Gastrocnemius medialis (tissue), 4 donors: ENCODE data around the gene IDUA. TPM values are rescaled to one million over a fixed set of nuclear protein-coding genes. Genes with fewer than 3 reads are reported as not detected.

Source experiments
- ATAC-seq, 2 donors: fragments of 150-250 bp; one replicate each; pipeline ENCODE4 v1.9.1; 2016
- DNase-seq, 2 donors: peaks; one replicate each; pipeline ENCODE4 v3.0.0-alpha.2; 2019
- H3K27ac ChIP-seq, 4 donors: fragments of 200-600 bp; sonication (generic); 1 replicate in 1 of 4; 2 replicates in 3 of 4; pipeline ENCODE4 v1.5.1; 2016 to 2018; ENCODE audit warnings: mild to moderate bottlenecking in 2 of 4, moderate library complexity in 1 of 4
- H3K27me3 ChIP-seq, 3 donors: fragments of 200-600 bp; sonication (generic) in 2 of 3; 1 replicate in 1 of 3; 2 replicates in 2 of 3; pipeline versions ENCODE4 v1.5.1 to v1.6.0; 2016 to 2019; ENCODE audit warnings: mild to moderate bottlenecking in 1 of 3, moderate library complexity in 1 of 3
- H3K36me3 ChIP-seq, 2 donors: fragments of 200-600 bp; sonication (generic) in 1 of 2; one replicate each; pipeline ENCODE4 v1.5.1; 2017 to 2018
- H3K4me1 ChIP-seq, 2 donors: fragments of 200-600 bp; sonication (generic) in 1 of 2; one replicate each; pipeline ENCODE4 v1.5.1; 2016 to 2017; ENCODE audit warnings: mild to moderate bottlenecking in 2 of 2
- H3K4me3 ChIP-seq, 4 donors: fragments of 200-600 bp; sonication (generic) in 3 of 4; 1 replicate in 1 of 4; 2 replicates in 3 of 4; pipeline ENCODE4 v1.5.1; 2016 to 2019; ENCODE audit warnings: mild to moderate bottlenecking in 2 of 4
- H3K9me3 ChIP-seq, 3 donors: fragments of 200-600 bp; sonication (generic) in 2 of 3; 1 replicate in 1 of 3; 2 replicates in 2 of 3; pipeline ENCODE4 v1.5.1; 2016 to 2019
- POLR2A ChIP-seq, 2 donors: fragments of 450-650 bp; IDR thresholded peaks; one replicate each; pipeline ENCODE4 v1.6.1; 2017; ENCODE audit warnings: antibody characterized with exemption in 2 of 2, mild to moderate bottlenecking in 2 of 2, moderate library complexity in 2 of 2
- in situ Hi-C, 4 donors: fragments of 200-750 bp; cut with MboI; loops; one replicate each; pipeline versions ENCODE4 v1.15.0 to v1.8.0; 2017; ENCODE audit warnings: low sequenced_read_pairs in 4 of 4
- intact Hi-C: fragments of 100-400 bp; cut with DNase I; formaldehyde crosslinking; loops from one replicate; pipeline ENCODE4 v1.15.1; 2023; ENCODE audit warnings: low total_unique reads
- total RNA-seq, 4 donors: library from RNA; depleted of rRNA; stranded (reverse); fragments of >200 nt; gene quantifications; one replicate each; pipeline versions ENCODE4 v1.1.0 to v1.2.3, GENCODE V29; 2016
- TF ChIP-seq, protein P1 (sequence below), 5 experiments: fragments of 450-650 bp in 3 of 5; fragments of 200-600 bp in 2 of 5; sonication (generic) in 2 of 5; IDR thresholded peaks in 4 of 5; conservative IDR thresholded peaks in 1 of 5; 1 replicate in 4 of 5; 2 replicates in 1 of 5; pipeline ENCODE4 v1.5.1; 2016 to 2019; ENCODE audit warnings: antibody characterized with exemption in 5 of 5, mild to moderate bottlenecking in 3 of 5, moderate library complexity in 3 of 5

The IDUA gene
- total RNA-seq, 4 donors from 2014 or later, result 0.12 to 10.8 (median 2.4) TPM

DNA sequence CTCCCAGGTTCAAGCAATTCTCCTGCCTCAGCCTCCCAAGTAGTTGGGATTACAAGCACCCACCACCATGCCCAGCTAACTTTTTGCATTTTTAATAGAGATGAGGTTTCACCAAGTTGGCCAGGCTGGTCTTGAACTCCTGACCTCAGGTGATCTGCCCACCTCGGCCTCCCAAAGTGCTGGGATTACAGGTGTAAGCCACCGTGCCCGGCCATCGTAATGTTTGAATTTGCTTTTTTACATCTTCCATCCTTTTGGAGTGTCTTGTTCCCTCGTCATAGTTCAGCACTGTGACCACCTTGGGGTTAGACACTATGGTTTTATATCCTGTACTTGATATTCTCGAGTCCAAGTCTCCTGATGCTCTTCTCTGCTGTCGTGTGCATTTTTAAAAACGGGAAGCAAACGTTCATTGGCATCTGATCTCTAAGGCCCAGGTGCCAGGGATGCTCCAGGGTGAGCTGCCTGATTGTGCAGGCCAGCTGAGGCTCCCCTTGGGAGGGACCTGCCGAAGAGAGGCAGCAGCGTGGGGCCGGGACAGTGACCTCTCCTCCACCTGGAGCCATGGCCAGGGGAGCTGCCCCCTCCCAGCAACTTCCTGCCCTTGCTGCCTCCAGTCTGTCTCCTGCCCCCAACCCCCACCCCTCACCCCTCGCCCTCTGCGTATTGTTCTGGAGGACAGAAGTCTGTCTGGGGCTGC, 30.2 kb upstream of the IDUA start:
- TF ChIP-seq POLR2A (IDR thresholded peaks at IDR 0.05), result no peak
- TF ChIP-seq, protein P1, sequence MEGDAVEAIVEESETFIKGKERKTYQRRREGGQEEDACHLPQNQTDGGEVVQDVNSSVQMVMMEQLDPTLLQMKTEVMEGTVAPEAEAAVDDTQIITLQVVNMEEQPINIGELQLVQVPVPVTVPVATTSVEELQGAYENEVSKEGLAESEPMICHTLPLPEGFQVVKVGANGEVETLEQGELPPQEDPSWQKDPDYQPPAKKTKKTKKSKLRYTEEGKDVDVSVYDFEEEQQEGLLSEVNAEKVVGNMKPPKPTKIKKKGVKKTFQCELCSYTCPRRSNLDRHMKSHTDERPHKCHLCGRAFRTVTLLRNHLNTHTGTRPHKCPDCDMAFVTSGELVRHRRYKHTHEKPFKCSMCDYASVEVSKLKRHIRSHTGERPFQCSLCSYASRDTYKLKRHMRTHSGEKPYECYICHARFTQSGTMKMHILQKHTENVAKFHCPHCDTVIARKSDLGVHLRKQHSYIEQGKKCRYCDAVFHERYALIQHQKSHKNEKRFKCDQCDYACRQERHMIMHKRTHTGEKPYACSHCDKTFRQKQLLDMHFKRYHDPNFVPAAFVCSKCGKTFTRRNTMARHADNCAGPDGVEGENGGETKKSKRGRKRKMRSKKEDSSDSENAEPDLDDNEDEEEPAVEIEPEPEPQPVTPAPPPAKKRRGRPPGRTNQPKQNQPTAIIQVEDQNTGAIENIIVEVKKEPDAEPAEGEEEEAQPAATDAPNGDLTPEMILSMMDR (IDR thresholded peaks at IDR 0.05 in 4 of 5, conservative IDR thresholded peaks at IDR 0.05 in 1 of 5), result no peak
- DNase-seq (no peak), ATAC-seq (no peak)
- in situ Hi-C loops, result no loop called here
- H3K36me3 ChIP-seq, result peaks cover 0 to 13% of the 10 kb centered on the region in 2 donors
- no peaks in the 10 kb centered on the region for H3K27me3 ChIP-seq
- intact Hi-C loops, result no loop called here
- H3K4me3 ChIP-seq, result no peak overlapping the region
- no peaks in the 10 kb centered on the region for H3K9me3 ChIP-seq
- H3K4me1 ChIP-seq, result no peaks in the 10 kb centered on the region
- no peak overlapping the region for H3K27ac ChIP-seq

DNA sequence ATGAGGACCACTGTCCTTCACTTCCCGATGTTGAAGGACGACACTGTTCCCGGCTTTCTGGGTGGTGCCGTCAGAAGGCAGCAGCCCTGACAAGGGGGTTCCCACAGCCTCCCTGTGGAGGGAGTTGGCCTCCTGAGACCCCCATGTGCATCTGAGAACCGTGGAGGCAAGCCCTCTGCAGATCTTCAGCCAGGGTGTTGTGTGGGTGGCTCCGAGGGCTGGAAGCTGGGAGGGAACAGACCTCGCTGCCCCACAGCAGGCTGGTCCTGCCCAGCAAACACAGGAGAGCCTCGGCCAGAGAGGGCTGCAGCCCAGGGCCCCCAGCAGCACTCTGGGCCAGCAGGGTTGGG, 29.6 kb upstream of the IDUA start:
- ATAC-seq (no peak), DNase-seq (no peak)
- TF ChIP-seq, protein P1 (IDR thresholded peaks at IDR 0.05 in 4 of 5, conservative IDR thresholded peaks at IDR 0.05 in 1 of 5), result no peak
- in situ Hi-C loops (no loop called here), intact Hi-C loops (no loop called here)
- H3K36me3 ChIP-seq, result peaks cover 0 to 15% of the 10 kb centered on the region in 2 donors
- H3K9me3 ChIP-seq, result no peaks in the 10 kb centered on the region
- no peak overlapping the region for H3K4me3 ChIP-seq
- H3K4me1 ChIP-seq, result no peaks in the 10 kb centered on the region
- no peaks in the 10 kb centered on the region for H3K27me3 ChIP-seq
- no peak overlapping the region for H3K27ac ChIP-seq

DNA sequence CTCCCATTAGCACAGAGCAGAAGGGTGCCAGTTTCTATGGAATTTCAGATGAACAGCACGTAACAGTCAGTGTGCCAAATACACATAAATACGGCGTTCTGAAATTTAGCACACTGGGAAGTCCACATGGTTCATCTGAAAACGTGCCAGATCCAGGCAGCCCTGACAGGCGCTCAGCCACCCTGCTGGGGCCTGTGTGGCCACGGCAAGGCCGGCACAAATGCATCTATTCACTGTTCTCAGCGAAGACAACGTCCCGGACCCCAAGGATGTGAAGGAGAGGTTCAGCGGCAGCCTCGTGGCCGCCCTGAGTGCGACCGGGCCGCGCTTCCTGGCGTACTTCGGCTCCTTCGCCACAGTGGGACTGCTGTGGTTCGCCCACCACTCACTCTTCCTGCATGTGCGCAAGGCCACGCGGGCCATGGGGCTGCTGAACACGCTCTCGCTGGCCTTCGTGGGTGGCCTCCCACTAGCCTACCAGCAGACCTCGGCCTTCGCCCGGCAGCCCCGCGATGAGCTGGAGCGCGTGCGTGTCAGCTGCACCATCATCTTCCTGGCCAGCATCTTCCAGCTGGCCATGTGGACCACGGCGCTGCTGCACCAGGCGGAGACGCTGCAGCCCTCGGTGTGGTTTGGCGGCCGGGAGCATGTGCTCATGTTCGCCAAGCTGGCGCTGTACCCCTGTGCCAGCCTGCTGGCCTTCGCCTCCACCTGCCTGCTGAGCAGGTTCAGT, 29.1 kb upstream of the IDUA start:
- H3K4me3 ChIP-seq, result no peak overlapping the region
- H3K27ac ChIP-seq, result no peak overlapping the region
- no peaks in the 10 kb centered on the region for H3K27me3 ChIP-seq
- TF ChIP-seq, protein P1 (IDR thresholded peaks at IDR 0.05 in 4 of 5, conservative IDR thresholded peaks at IDR 0.05 in 1 of 5), result no peak
- TF ChIP-seq POLR2A (IDR thresholded peaks at IDR 0.05), result no peak
- intact Hi-C loops, result no loop called here
- no peaks in the 10 kb centered on the region for H3K9me3 ChIP-seq
- peaks cover 0 to 15% of the 10 kb centered on the region in 2 donors for H3K36me3 ChIP-seq
- in situ Hi-C loops, result no loop called here
- no peak for ATAC-seq
- no peaks in the 10 kb centered on the region for H3K4me1 ChIP-seq
- no peak for DNase-seq

GRCh38 chr4:958314-958665, 28.6 kb upstream of the IDUA start:
- no peak for ATAC-seq
- DNase-seq, result no peak
- in situ Hi-C loops (no loop called here), intact Hi-C loops (no loop called here)
- no peak overlapping the region for H3K4me3 ChIP-seq
- no peak overlapping the region for H3K27ac ChIP-seq
- no peaks in the 10 kb centered on the region for H3K27me3 ChIP-seq
- TF ChIP-seq, protein P1 (IDR thresholded peaks at IDR 0.05 in 4 of 5, conservative IDR thresholded peaks at IDR 0.05 in 1 of 5), result no peak
- TF ChIP-seq POLR2A (IDR thresholded peaks at IDR 0.05), result no peak
- peaks cover 0 to 15% of the 10 kb centered on the region in 2 donors for H3K36me3 ChIP-seq
- H3K9me3 ChIP-seq, result no peaks in the 10 kb centered on the region
- H3K4me1 ChIP-seq, result no peaks in the 10 kb centered on the region
